ENCODE measurements around the gene MYH10.

Gene MYH10

DNA sequence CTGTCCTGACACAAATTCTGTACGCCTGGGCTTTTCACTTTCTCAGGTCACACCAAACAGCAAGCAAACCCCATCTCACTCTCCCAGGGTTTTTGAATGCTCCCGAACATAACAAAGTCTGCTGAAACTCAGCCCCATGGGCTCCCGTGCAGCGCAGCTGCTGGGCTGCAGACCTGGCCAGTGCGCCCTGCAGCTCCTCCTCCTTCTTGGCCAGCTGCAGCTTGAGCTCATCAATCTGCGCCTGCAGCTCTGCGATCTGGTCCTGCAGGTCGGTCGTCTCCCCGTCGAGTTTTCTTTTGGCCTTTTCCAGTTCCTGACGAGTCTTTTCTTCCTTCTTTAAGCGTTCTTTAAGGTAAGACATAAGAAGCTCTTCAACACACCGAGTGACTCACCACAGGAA, 124.4 kb downstream of the MYH10 start:
- Histone ChIP-seq H3K79me2 (ENCODE audit: insufficient read depth, low read length) (no peaks in the 10 kb centered on the region), H2AFZ (ENCODE audit: low read depth, low read length, severe bottlenecking) (no peak overlapping the region), H3K36me3 (ENCODE audit: low read length) (no peaks in the 10 kb centered on the region), H3K9me2 (replicated peaks; ENCODE audit: insufficient read depth, low read length) (no peaks in the 10 kb centered on the region), H4K20me1 (ENCODE audit: low read depth, low read length) (no peaks in the 10 kb centered on the region), H3K27me3 (ENCODE audit: low read length) (no peaks in the 10 kb centered on the region), H3K27ac (ENCODE audit: low read depth, low read length) (no peak overlapping the region), H3F3A (ENCODE audit: insufficient read depth) (no peaks in the 10 kb centered on the region), H3K4me3 (ENCODE audit: insufficient read depth, low read length, poor library complexity, severe bottlenecking) (no peak overlapping the region), H3K9ac (ENCODE audit: low read length) (no peak overlapping the region), H3K4me2 (ENCODE audit: low read depth, low read length, poor library complexity, severe bottlenecking) (no peak overlapping the region), H3K9me3 (ENCODE audit: insufficient read depth, low read length) (no peaks in the 10 kb centered on the region)
- TF ChIP-seq EZH2phosphoT487 (conservative IDR thresholded peaks at IDR 0.05; ENCODE audit: low read length): no peak
- TF ChIP-seq CTCF (IDR thresholded peaks at IDR 0.05; ENCODE audit: insufficient read depth, low read length, poor library complexity, severe bottlenecking): no peak

- no peaks in the 10 kb centered on the region for H3K9me2 ChIP-seq (replicated peaks; ENCODE audit: insufficient read depth, low read length)
- H3K9me3 ChIP-seq (ENCODE audit: insufficient read depth, low read length): no peaks in the 10 kb centered on the region
- no peak overlapping the region for H3K27ac ChIP-seq (ENCODE audit: low read depth, low read length)
- H4K20me1 ChIP-seq (ENCODE audit: low read depth, low read length): no peaks in the 10 kb centered on the region
- H3F3A ChIP-seq (ENCODE audit: insufficient read depth): no peaks in the 10 kb centered on the region
- no peaks in the 10 kb centered on the region for H3K27me3 ChIP-seq (ENCODE audit: low read length)
- TF ChIP-seq EZH2phosphoT487 (conservative IDR thresholded peaks at IDR 0.05; ENCODE audit: low read length) (no peak), CTCF (IDR thresholded peaks at IDR 0.05; ENCODE audit: insufficient read depth, low read length, poor library complexity, severe bottlenecking) (no peak)
- H3K79me2 ChIP-seq (ENCODE audit: insufficient read depth, low read length): no peaks in the 10 kb centered on the region
- no peak overlapping the region for H2AFZ ChIP-seq (ENCODE audit: low read depth, low read length, severe bottlenecking)
- H3K4me3 ChIP-seq (ENCODE audit: insufficient read depth, low read length, poor library complexity, severe bottlenecking): no peak overlapping the region
- H3K4me2 ChIP-seq (ENCODE audit: low read depth, low read length, poor library complexity, severe bottlenecking): no peak overlapping the region
- no peak overlapping the region for H3K9ac ChIP-seq (ENCODE audit: low read length)
- H3K36me3 ChIP-seq (ENCODE audit: low read length): no peaks in the 10 kb centered on the region
Observed at GRCh38 chr17:8504460-8505207, 125.9 kb downstream of the MYH10 start.

DNA sequence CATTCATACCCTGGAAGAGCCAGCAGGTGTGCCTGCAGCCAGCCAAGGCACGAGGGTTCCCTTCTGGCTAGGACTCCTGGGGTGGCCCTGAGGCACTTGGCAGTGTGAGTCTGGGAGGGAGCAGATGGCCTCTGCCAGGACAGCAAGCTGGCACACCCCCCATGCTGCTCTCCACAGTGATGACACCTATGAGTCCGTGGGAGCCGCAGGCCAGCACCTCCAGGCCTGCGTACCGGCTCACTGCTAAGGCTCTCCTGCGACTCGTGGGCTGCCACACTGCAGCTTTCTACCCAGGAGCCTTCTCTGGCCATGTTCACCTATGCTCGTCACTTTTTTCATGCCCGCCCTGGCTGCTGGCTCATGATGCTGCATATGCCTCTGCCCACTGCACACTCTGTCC, 126.7 kb downstream of the MYH10 start:
- Histone ChIP-seq H3K4me2 (ENCODE audit: low read depth, low read length, poor library complexity, severe bottlenecking) (no peak overlapping the region), H3K9me2 (replicated peaks; ENCODE audit: insufficient read depth, low read length) (no peaks in the 10 kb centered on the region), H3K27me3 (ENCODE audit: low read length) (no peaks in the 10 kb centered on the region), H3K4me3 (ENCODE audit: insufficient read depth, low read length, poor library complexity, severe bottlenecking) (no peak overlapping the region), H3K9ac (ENCODE audit: low read length) (no peak overlapping the region), H4K20me1 (ENCODE audit: low read depth, low read length) (no peaks in the 10 kb centered on the region), H3F3A (ENCODE audit: insufficient read depth) (no peaks in the 10 kb centered on the region), H3K27ac (ENCODE audit: low read depth, low read length) (no peak overlapping the region), H3K79me2 (ENCODE audit: insufficient read depth, low read length) (no peaks in the 10 kb centered on the region), H3K9me3 (ENCODE audit: insufficient read depth, low read length) (no peaks in the 10 kb centered on the region), H2AFZ (ENCODE audit: low read depth, low read length, severe bottlenecking) (no peak overlapping the region), H3K36me3 (ENCODE audit: low read length) (no peaks in the 10 kb centered on the region)
- no peak for TF ChIP-seq EZH2phosphoT487 (conservative IDR thresholded peaks at IDR 0.05; ENCODE audit: low read length)
- TF ChIP-seq CTCF (IDR thresholded peaks at IDR 0.05; ENCODE audit: insufficient read depth, low read length, poor library complexity, severe bottlenecking): no peak
